NCI-H446 (cell line): ENCODE measurements around the gene PEA15.

ENCODE experiments used
- DNase-seq, 2 experiments: peaks; one replicate each; lab custom pipeline; 2025; lab: John Stamatoyannopoulos, UW

Gene PEA15

GRCh38 chr1:160208557-160209320, 3.6 kb downstream of the PEA15 start:
- no peak for DNase-seq

- DNase-seq = no peak
These were observed 4.3 kb downstream of the PEA15 start for GRCh38 chr1:160209321-160210046.

GRCh38 chr1:160210561-160210960, 5.4 kb downstream of the PEA15 start:
- DNase-seq = no peak

- no peak for DNase-seq
These were observed 6.0 kb downstream of the PEA15 start for GRCh38 chr1:160211046-160211790.

GRCh38 chr1:160214481-160215140, 9.4 kb downstream of the PEA15 start:
- no peak for DNase-seq

GRCh38 chr1:160216301-160216700, 11.1 kb downstream of the PEA15 start:
- DNase-seq = no peak

GRCh38 chr1:160217481-160218051, 12.4 kb downstream of the PEA15 start:
- peak in 1 of 2 experiments; percentile 14 for DNase-seq

GRCh38 chr1:160219062-160219929, 14.1 kb downstream of the PEA15 start:
- peak in 1 of 2 experiments; percentile 10 for DNase-seq

GRCh38 chr1:160220301-160220700, 15.1 kb downstream of the PEA15 start:
- DNase-seq = no peak

GRCh38 chr1:160221089-160221488, 15.9 kb downstream of the PEA15 start:
- no peak for DNase-seq

GRCh38 chr1:160222546-160222945, 17.4 kb downstream of the PEA15 start:
- no peak for DNase-seq

GRCh38 chr1:160224606-160225005, 19.4 kb downstream of the PEA15 start:
- no peak for DNase-seq

- no peak for DNase-seq
These were observed 20.2 kb downstream of the PEA15 start for GRCh38 chr1:160225345-160225744.

GRCh38 chr1:160226623-160227022, 21.4 kb downstream of the PEA15 start:
- DNase-seq = no peak

GRCh38 chr1:160227034-160227433, 21.9 kb downstream of the PEA15 start:
- DNase-seq = no peak

GRCh38 chr1:160227561-160227960, 22.4 kb downstream of the PEA15 start:
- DNase-seq = no peak

- no peak for DNase-seq
These were observed 23.2 kb downstream of the PEA15 start for GRCh38 chr1:160228431-160228830.

GRCh38 chr1:160232911-160233310, 27.7 kb downstream of the PEA15 start:
- DNase-seq = no peak

- no peak for DNase-seq
These were observed 31.6 kb downstream of the PEA15 start for GRCh38 chr1:160236806-160237205.

GRCh38 chr1:160237558-160237957, 32.4 kb downstream of the PEA15 start:
- no peak for DNase-seq

- no peak for DNase-seq
These were observed 33.2 kb downstream of the PEA15 start for GRCh38 chr1:160238408-160238807.
